NOMO-1 treated with dmso at 0.1 percent for 144 hours (cell line): ENCODE results near the gene MINDY1.

Experiments
- DNase-seq: peaks from one replicate; lab custom pipeline; 2025; ENCODE audit not compliant: unreplicated experiment; lab: John Stamatoyannopoulos, UW

MINDY1 gene

GRCh38 chr1:151006327-151007052 lies at the start of gene MINDY1:
Gene MINDY1, minus strand, starts transcription at chr1:151006902. Its CDS starts 4,285 bp downstream, at chr1:151002617.
- DNase-seq, result peak; percentile 79

GRCh38 chr1:151056149-151056548 lies 49.4 kb upstream of the MINDY1 start:
- peak; percentile 5 for DNase-seq

- no peak for DNase-seq
Measured at GRCh38 chr1:151055581-151055980, 48.9 kb upstream of the MINDY1 start.

GRCh38 chr1:151054971-151055547 lies 48.4 kb upstream of the MINDY1 start:
- no peak for DNase-seq

GRCh38 chr1:151051356-151052009 lies 44.8 kb upstream of the MINDY1 start:
- DNase-seq, result no peak

GRCh38 chr1:151050051-151050688 lies 43.5 kb upstream of the MINDY1 start:
- no peak for DNase-seq

- no peak for DNase-seq
Measured at GRCh38 chr1:151049458-151049857, 42.8 kb upstream of the MINDY1 start.

GRCh38 chr1:151048645-151049032 lies 41.9 kb upstream of the MINDY1 start:
- no peak for DNase-seq

GRCh38 chr1:151047925-151048644 lies 41.4 kb upstream of the MINDY1 start:
- DNase-seq, result peak; percentile 50

- no peak for DNase-seq
Measured at GRCh38 chr1:151047591-151047924, 40.9 kb upstream of the MINDY1 start, which contains the start of gene C1orf56. Gene C1orf56, plus strand, starts transcription at chr1:151047751. Its CDS starts 97 bp downstream, at chr1:151047848.

GRCh38 chr1:151043163-151043562 lies 36.5 kb upstream of the MINDY1 start:
- no peak for DNase-seq

GRCh38 chr1:151039521-151039920 lies 32.8 kb upstream of the MINDY1 start:
- DNase-seq, result no peak

GRCh38 chr1:151037032-151037431 lies 30.3 kb upstream of the MINDY1 start:
- DNase-seq, result no peak

- DNase-seq, result no peak
Measured at GRCh38 chr1:151036356-151036755, 29.7 kb upstream of the MINDY1 start, which contains the start of gene BNIPL. Gene BNIPL, plus strand, starts transcription at chr1:151036586. Its CDS starts 140 bp downstream, at chr1:151036726.

- no peak for DNase-seq
Measured at GRCh38 chr1:151035167-151035566, 28.5 kb upstream of the MINDY1 start.

GRCh38 chr1:151032164-151032563 lies 25.5 kb upstream of the MINDY1 start:
- no peak for DNase-seq

GRCh38 chr1:151026460-151026859 lies 19.8 kb upstream of the MINDY1 start:
- no peak for DNase-seq

- peak; percentile 45 for DNase-seq
Measured at GRCh38 chr1:151024540-151025146, 17.9 kb upstream of the MINDY1 start.

- no peak for DNase-seq
Measured at GRCh38 chr1:151013518-151013917, 6.8 kb upstream of the MINDY1 start.

- no peak for DNase-seq
Measured at GRCh38 chr1:151012684-151013471, 6.2 kb upstream of the MINDY1 start.
